ENCODE measurements around the gene GOLGA5.
A peak's percentile ranks its signal among the peaks of the same experiment; 100 is the strongest.
"Not testable (repeated sequence)": the region's sequence is repeated elsewhere in the genome, so short reads cannot be mapped to it uniquely, and the experiment has no call there.

The GOLGA5 gene

GRCh38 chr14:92768236-92768635 is 25.9 kb upstream of the GOLGA5 start:
- H3K27me3 Mint-ChIP-seq: peaks cover 24% of the 10 kb centered on the region
- H3K27ac Mint-ChIP-seq, H3K9me3 Mint-ChIP-seq: not testable (repeated sequence)
- H3K4me1 Mint-ChIP-seq: peaks cover 11% of the 10 kb centered on the region
- peak; percentile 100 for ATAC-seq
- peak overlapping the region in 1 of 2 donors; percentile 15 for H3K4me3 Mint-ChIP-seq
- peak; percentile 39 to 65 for DNase-seq

- peaks cover 30% of the 10 kb centered on the region for H3K27me3 Mint-ChIP-seq
- ATAC-seq: no peak
- no peak for DNase-seq
- no peak overlapping the region for H3K27ac Mint-ChIP-seq
- no peak overlapping the region for H3K4me3 Mint-ChIP-seq
- no peaks in the 10 kb centered on the region for H3K9me3 Mint-ChIP-seq
- peaks cover 11% of the 10 kb centered on the region for H3K4me1 Mint-ChIP-seq
These were observed 25.3 kb upstream of the GOLGA5 start for GRCh38 chr14:92768795-92769194.

- Mint-ChIP-seq H3K27me3 (peaks cover 36% of the 10 kb centered on the region), H3K4me1 (peaks cover 19% of the 10 kb centered on the region), H3K4me3 (no peak overlapping the region), H3K9me3 (no peaks in the 10 kb centered on the region), H3K27ac (no peak overlapping the region)
- DNase-seq: no peak
- no peak for ATAC-seq
These were observed 23.6 kb upstream of the GOLGA5 start for GRCh38 chr14:92770484-92770883.

GRCh38 chr14:92774572-92774971 is 19.5 kb upstream of the GOLGA5 start:
- Mint-ChIP-seq H3K27me3 (peaks cover 39% of the 10 kb centered on the region), H3K4me1 (peaks cover 22% of the 10 kb centered on the region), H3K4me3 (no peak overlapping the region), H3K9me3 (no peaks in the 10 kb centered on the region), H3K27ac (no peak overlapping the region)
- ATAC-seq (no peak), DNase-seq (no peak)

- DNase-seq: peak; percentile 29 to 55
- Mint-ChIP-seq H3K27me3 (peaks cover 39% of the 10 kb centered on the region), H3K27ac (peak overlapping the region in 1 of 2 donors; percentile 40), H3K4me1 (peaks cover 30% of the 10 kb centered on the region), H3K4me3 (peak overlapping the region in 1 of 2 donors; percentile 32)
- H3K9me3 Mint-ChIP-seq: not testable (repeated sequence)
- ATAC-seq: peak; percentile 99
These were observed 18.8 kb upstream of the GOLGA5 start for GRCh38 chr14:92775292-92775691.

- DNase-seq, ATAC-seq, H3K9me3 Mint-ChIP-seq, H3K4me3 Mint-ChIP-seq, H3K27ac Mint-ChIP-seq: not testable (repeated sequence)
- Mint-ChIP-seq H3K27me3 (peaks cover 18% of the 10 kb centered on the region), H3K4me1 (peaks cover 37% of the 10 kb centered on the region)
These were observed 15.1 kb upstream of the GOLGA5 start for GRCh38 chr14:92778868-92779565.

- Mint-ChIP-seq H3K27ac (no peak overlapping the region), H3K4me1 (peaks cover 31% of the 10 kb centered on the region), H3K27me3 (peaks cover 14% of the 10 kb centered on the region), H3K9me3 (no peaks in the 10 kb centered on the region), H3K4me3 (no peak overlapping the region)
- peak; percentile 41 for ATAC-seq
- no peak for DNase-seq
These were observed 13.5 kb upstream of the GOLGA5 start for GRCh38 chr14:92780444-92781232.

- Mint-ChIP-seq H3K27ac (no peak overlapping the region), H3K9me3 (no peaks in the 10 kb centered on the region), H3K4me3 (no peak overlapping the region), H3K27me3 (peaks cover 14% of the 10 kb centered on the region), H3K4me1 (peaks cover 30% of the 10 kb centered on the region)
- no peak for DNase-seq
- no peak for ATAC-seq
These were observed 12.8 kb upstream of the GOLGA5 start for GRCh38 chr14:92781350-92781749.

GRCh38 chr14:92783813-92784431 is 10.2 kb upstream of the GOLGA5 start:
- peaks cover under 1 to 3% of the 10 kb centered on the region in 2 donors for H3K9me3 Mint-ChIP-seq
- H3K4me3 Mint-ChIP-seq: no peak overlapping the region
- no peak for DNase-seq
- ATAC-seq: peak; percentile 85
- no peak overlapping the region for H3K27ac Mint-ChIP-seq
- no peaks in the 10 kb centered on the region for H3K27me3 Mint-ChIP-seq
- peaks cover 31% of the 10 kb centered on the region for H3K4me1 Mint-ChIP-seq

GRCh38 chr14:92785667-92786426 is 8.3 kb upstream of the GOLGA5 start:
- DNase-seq: no peak
- H3K4me1 Mint-ChIP-seq: peaks cover 14% of the 10 kb centered on the region
- no peak overlapping the region for H3K4me3 Mint-ChIP-seq
- H3K27ac Mint-ChIP-seq: no peak overlapping the region
- peaks cover 19 to 20% of the 10 kb centered on the region in 2 donors for H3K9me3 Mint-ChIP-seq
- ATAC-seq: no peak
- no peaks in the 10 kb centered on the region for H3K27me3 Mint-ChIP-seq

- no peaks in the 10 kb centered on the region for H3K27me3 Mint-ChIP-seq
- ATAC-seq (no peak), DNase-seq (no peak)
- H3K4me3 Mint-ChIP-seq: no peak overlapping the region
- no peak overlapping the region for H3K27ac Mint-ChIP-seq
- peaks cover 12% of the 10 kb centered on the region for H3K4me1 Mint-ChIP-seq
- peaks cover 24 to 26% of the 10 kb centered on the region in 2 donors for H3K9me3 Mint-ChIP-seq
These were observed 7.7 kb upstream of the GOLGA5 start for GRCh38 chr14:92786427-92786756.

GRCh38 chr14:92787554-92787953 is 6.6 kb upstream of the GOLGA5 start:
- no peak overlapping the region for H3K4me3 Mint-ChIP-seq
- no peaks in the 10 kb centered on the region for H3K27me3 Mint-ChIP-seq
- peaks cover 29 to 32% of the 10 kb centered on the region in 2 donors for H3K9me3 Mint-ChIP-seq
- DNase-seq: no peak
- no peak for ATAC-seq
- peaks cover 12% of the 10 kb centered on the region for H3K4me1 Mint-ChIP-seq
- H3K27ac Mint-ChIP-seq: no peak overlapping the region

GRCh38 chr14:92789457-92790089 is 4.5 kb upstream of the GOLGA5 start:
- Mint-ChIP-seq H3K27ac (no peak overlapping the region), H3K4me3 (no peak overlapping the region), H3K9me3 (peaks cover 29 to 38% of the 10 kb centered on the region in 2 donors), H3K27me3 (no peaks in the 10 kb centered on the region), H3K4me1 (peaks cover 26% of the 10 kb centered on the region)
- ATAC-seq (no peak), DNase-seq (no peak)

- DNase-seq (no peak), ATAC-seq (no peak)
- H3K9me3 Mint-ChIP-seq: peaks cover 29 to 38% of the 10 kb centered on the region in 2 donors
- peaks cover 38% of the 10 kb centered on the region for H3K4me1 Mint-ChIP-seq
- H3K27me3 Mint-ChIP-seq: no peaks in the 10 kb centered on the region
- peak overlapping the region in 1 of 2 donors; percentile 95 for H3K4me3 Mint-ChIP-seq
- no peak overlapping the region for H3K27ac Mint-ChIP-seq
These were observed 1.2 kb upstream of the GOLGA5 start for GRCh38 chr14:92792885-92793284.

GRCh38 chr14:92794547-92794941 is 439 bp downstream of the GOLGA5 start:
- peaks cover 20 to 31% of the 10 kb centered on the region in 2 donors for H3K9me3 Mint-ChIP-seq
- DNase-seq (peak in 1 of 2 donors; percentile 21), ATAC-seq (no peak)
- peaks cover 46% of the 10 kb centered on the region for H3K4me1 Mint-ChIP-seq
- peak overlapping the region; percentile 97 to 99 for H3K27ac Mint-ChIP-seq
- H3K4me3 Mint-ChIP-seq: peak overlapping the region; percentile 95 to 97
- no peaks in the 10 kb centered on the region for H3K27me3 Mint-ChIP-seq
